ENCODE measurements around the gene MRTFA.

Gene MRTFA

GRCh38 chr22:40426594-40427333, 209.8 kb downstream of the MRTFA start:
- no peak for DNase-seq (ENCODE audit: low read depth)

- DNase-seq (ENCODE audit: low read depth) = no peak
Observed at GRCh38 chr22:40425082-40425481, 211.4 kb downstream of the MRTFA start.

- no peak for DNase-seq (ENCODE audit: low read depth)
Observed at GRCh38 chr22:40423882-40424640, 212.5 kb downstream of the MRTFA start.

GRCh38 chr22:40423310-40423688, 213.2 kb downstream of the MRTFA start:
- DNase-seq (ENCODE audit: low read depth) = no peak

GRCh38 chr22:40422558-40423309, 213.8 kb downstream of the MRTFA start:
- DNase-seq (ENCODE audit: low read depth) = no peak

GRCh38 chr22:40421941-40422340, 214.6 kb downstream of the MRTFA start:
- no peak for DNase-seq (ENCODE audit: low read depth)

- no peak for DNase-seq (ENCODE audit: low read depth)
Observed at GRCh38 chr22:40421082-40421350, 215.5 kb downstream of the MRTFA start.

- DNase-seq (ENCODE audit: low read depth) = no peak
Observed at GRCh38 chr22:40420341-40421081, 216.0 kb downstream of the MRTFA start.

GRCh38 chr22:40419718-40420117, 216.8 kb downstream of the MRTFA start:
- no peak for DNase-seq (ENCODE audit: low read depth)

- DNase-seq (ENCODE audit: low read depth) = no peak
Observed at GRCh38 chr22:40418366-40419201, 217.9 kb downstream of the MRTFA start.

- DNase-seq (ENCODE audit: low read depth) = no peak
Observed at GRCh38 chr22:40417881-40418280, 218.6 kb downstream of the MRTFA start.

GRCh38 chr22:40417041-40417440, 219.5 kb downstream of the MRTFA start:
- DNase-seq (ENCODE audit: low read depth) = no peak

- no peak for DNase-seq (ENCODE audit: low read depth)
Observed at GRCh38 chr22:40416636-40417035, 219.9 kb downstream of the MRTFA start.

- no peak for DNase-seq (ENCODE audit: low read depth)
Observed at GRCh38 chr22:40416267-40416570, 220.3 kb downstream of the MRTFA start.

GRCh38 chr22:40415531-40416266, 220.8 kb downstream of the MRTFA start:
- no peak for DNase-seq (ENCODE audit: low read depth)

- DNase-seq (ENCODE audit: low read depth) = no peak
Observed at GRCh38 chr22:40414838-40415505, 221.5 kb downstream of the MRTFA start.

GRCh38 chr22:40414311-40414710, 222.2 kb downstream of the MRTFA start:
- DNase-seq (ENCODE audit: low read depth) = no peak

- no peak for DNase-seq (ENCODE audit: low read depth)
Observed at GRCh38 chr22:40413873-40414272, 222.6 kb downstream of the MRTFA start.

GRCh38 chr22:40412441-40412840, 224.1 kb downstream of the MRTFA start:
- no peak for DNase-seq (ENCODE audit: low read depth)

- no peak for DNase-seq (ENCODE audit: low read depth)
Observed at GRCh38 chr22:40411506-40411861, 225.0 kb downstream of the MRTFA start.

Data from stimulated activated CD4-positive, alpha-beta T cell treated with anti-CD3 and anti-CD28 coated beads, Interleukin-2, amount 100 ng/mL, for 4 hours (primary cell).